Measurements from ENCODE around the gene BOK.

Gene BOK

GRCh38 chr2:241619597-241620418 lies 61.3 kb downstream of the BOK start:
- no peak for DNase-seq (ENCODE audit: low spot score)
- ChIA-PET CTCF (no interaction called here), POLR2A (ENCODE audit: low non-redundant PET) (no interaction called here)
- no peak overlapping the region for H3K27ac ChIP-seq
- no peak for TF ChIP-seq CTCF (conservative IDR thresholded peaks at IDR 0.05; ENCODE audit: low read depth)

- POLR2A ChIA-PET (ENCODE audit: low non-redundant PET): no interaction called here
- TF ChIP-seq CTCF (conservative IDR thresholded peaks at IDR 0.05; ENCODE audit: low read depth): no peak
Measured at GRCh38 chr2:241620419-241620769, 61.8 kb downstream of the BOK start.

More at GRCh38 chr2:241620419-241620769, 61.8 kb downstream of the BOK start:
- CTCF ChIA-PET: no interaction called here
- no peak for DNase-seq (ENCODE audit: low spot score)
- no peak overlapping the region for H3K27ac ChIP-seq
